A549 (cell line): ENCODE measurements around the gene MARCKSL1.

Source experiments
- CEBPB ChIP-seq, 2 experiments: fragments of >200 bp in 1 of 2; sonication (Bioruptor Twin) in 1 of 2; formaldehyde crosslinking in 1 of 2; IDR thresholded peaks; 2 replicates each; pipeline ENCODE4 v1.6.1; 2012 to 2016
- CTCF ChIP-seq: fragments of >200 bp; sonication (Bioruptor Twin); formaldehyde crosslinking; IDR thresholded peaks from 3 replicates; pipeline ENCODE4 v1.5.1; 2016
- EP300 ChIP-seq, 2 experiments: fragments of >200 bp; sonication (Bioruptor Twin); formaldehyde crosslinking; IDR thresholded peaks; 2 replicates in 1 of 2; 3 replicates in 1 of 2; pipeline ENCODE4 v1.6.1; 2016 to 2017
- JUN ChIP-seq, 2 experiments: fragments of >200 bp; sonication (Bioruptor Twin); formaldehyde crosslinking; IDR thresholded peaks; 2 replicates in 1 of 2; 3 replicates in 1 of 2; pipeline ENCODE4 v1.6.1; 2016 to 2017
- MAX ChIP-seq: IDR thresholded peaks from 2 replicates; pipeline ENCODE4 v1.6.1; 2012
- POLR2A ChIP-seq: IDR thresholded peaks from 2 replicates; pipeline ENCODE4 v1.6.1; 2012; ENCODE audit warnings: mild to moderate bottlenecking, low read length
- RFX5 ChIP-seq: fragments of 450-650 bp; IDR thresholded peaks from 2 replicates; pipeline ENCODE4 v1.7.1; 2014; ENCODE audit warnings: antibody characterized with exemption, mild to moderate bottlenecking, moderate library complexity

GRCh38 chr1:32299327-32299726 is 36.7 kb downstream of the MARCKSL1 start:
- no peak for TF ChIP-seq JUN (IDR thresholded peaks at IDR 0.05)
- TF ChIP-seq POLR2A, result no peak
- TF ChIP-seq EP300 (IDR thresholded peaks at IDR 0.05), result no peak
- TF ChIP-seq CEBPB (IDR thresholded peaks at IDR 0.05), result no peak
- TF ChIP-seq RFX5, result no peak
- no peak for TF ChIP-seq CTCF
- TF ChIP-seq MAX, result no peak
